PC-3 (cell line): Measurements from ENCODE around the gene HDC.

Experiments used
- CTCF ChIP-seq: fragments of 300-600 bp; sonication (generic); conservative IDR thresholded peaks from 2 replicates; pipeline ENCODE4 v1.5.1; 2017; ENCODE audit warnings: antibody characterized with exemption, low read depth, mild to moderate bottlenecking, low read length
- EZH2 ChIP-seq: fragments of 300-600 bp; sonication (generic); IDR thresholded peaks from one replicate; pipeline ENCODE4 v1.6.1; 2017; ENCODE audit warnings: antibody characterized with exemption, mild to moderate bottlenecking, low read length; ENCODE audit not compliant: unreplicated experiment
- EZH2phosphoT487 ChIP-seq: fragments of 300-600 bp; sonication (generic); IDR thresholded peaks from 2 replicates; pipeline ENCODE4 v1.6.1; 2018; ENCODE audit warnings: mild to moderate bottlenecking, antibody characterized with exemption, low read length, borderline replicate concordance

- TF ChIP-seq CTCF (no peak), EZH2 (no peak), EZH2phosphoT487 (no peak)
Observed at GRCh38 chr15:50312636-50313035, 47.1 kb upstream of the HDC start.
